ENCODE results near the gene LRFN2.

DNA sequence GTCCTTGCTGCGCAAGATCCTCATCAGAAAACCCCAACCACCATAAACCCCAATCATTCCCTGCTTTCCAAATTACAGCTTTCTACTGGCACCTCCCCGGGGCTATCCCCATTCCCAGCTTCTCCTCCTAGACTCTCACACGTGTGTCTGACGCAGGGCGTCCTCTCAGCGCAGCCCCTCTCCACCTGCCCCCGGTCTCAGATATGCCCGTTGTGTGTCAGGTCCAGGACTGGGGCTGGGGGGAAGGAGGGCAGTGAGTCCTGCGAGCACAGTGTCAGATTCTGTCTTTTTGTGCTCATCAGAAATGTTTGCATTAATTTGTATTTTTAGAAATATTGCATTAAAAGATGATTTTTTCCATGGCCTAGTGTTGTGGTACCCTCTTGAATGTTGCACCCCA, 48.6 kb downstream of the LRFN2 start:
- TF ChIP-seq POLR2A (IDR thresholded peaks at IDR 0.05) = no peak
- TF ChIP-seq, protein P1, sequence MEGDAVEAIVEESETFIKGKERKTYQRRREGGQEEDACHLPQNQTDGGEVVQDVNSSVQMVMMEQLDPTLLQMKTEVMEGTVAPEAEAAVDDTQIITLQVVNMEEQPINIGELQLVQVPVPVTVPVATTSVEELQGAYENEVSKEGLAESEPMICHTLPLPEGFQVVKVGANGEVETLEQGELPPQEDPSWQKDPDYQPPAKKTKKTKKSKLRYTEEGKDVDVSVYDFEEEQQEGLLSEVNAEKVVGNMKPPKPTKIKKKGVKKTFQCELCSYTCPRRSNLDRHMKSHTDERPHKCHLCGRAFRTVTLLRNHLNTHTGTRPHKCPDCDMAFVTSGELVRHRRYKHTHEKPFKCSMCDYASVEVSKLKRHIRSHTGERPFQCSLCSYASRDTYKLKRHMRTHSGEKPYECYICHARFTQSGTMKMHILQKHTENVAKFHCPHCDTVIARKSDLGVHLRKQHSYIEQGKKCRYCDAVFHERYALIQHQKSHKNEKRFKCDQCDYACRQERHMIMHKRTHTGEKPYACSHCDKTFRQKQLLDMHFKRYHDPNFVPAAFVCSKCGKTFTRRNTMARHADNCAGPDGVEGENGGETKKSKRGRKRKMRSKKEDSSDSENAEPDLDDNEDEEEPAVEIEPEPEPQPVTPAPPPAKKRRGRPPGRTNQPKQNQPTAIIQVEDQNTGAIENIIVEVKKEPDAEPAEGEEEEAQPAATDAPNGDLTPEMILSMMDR (IDR thresholded peaks at IDR 0.05) = no peak
